Measurements from ENCODE around the gene ZNF14.

DNA sequence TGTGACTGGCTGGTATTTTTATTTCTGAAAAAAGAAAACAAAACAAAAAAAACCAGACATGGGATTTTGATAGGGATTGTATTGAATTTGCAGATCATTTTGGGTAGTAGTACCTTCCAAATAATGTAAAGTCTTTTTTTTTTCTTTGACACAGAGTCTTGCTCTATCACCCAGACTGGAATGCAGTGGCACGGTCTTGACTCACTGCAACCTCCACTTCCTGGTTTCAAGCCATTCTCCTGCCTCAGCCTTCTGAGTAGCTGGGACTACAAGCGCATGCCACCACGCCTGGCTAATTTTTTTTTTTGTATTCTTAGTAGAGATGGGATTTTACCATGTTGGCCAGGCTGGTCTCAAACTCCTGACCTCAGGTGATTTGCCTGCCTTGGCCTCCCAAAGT, 60.1 kb downstream of the ZNF14 start:
- TF ChIP-seq, protein P1, sequence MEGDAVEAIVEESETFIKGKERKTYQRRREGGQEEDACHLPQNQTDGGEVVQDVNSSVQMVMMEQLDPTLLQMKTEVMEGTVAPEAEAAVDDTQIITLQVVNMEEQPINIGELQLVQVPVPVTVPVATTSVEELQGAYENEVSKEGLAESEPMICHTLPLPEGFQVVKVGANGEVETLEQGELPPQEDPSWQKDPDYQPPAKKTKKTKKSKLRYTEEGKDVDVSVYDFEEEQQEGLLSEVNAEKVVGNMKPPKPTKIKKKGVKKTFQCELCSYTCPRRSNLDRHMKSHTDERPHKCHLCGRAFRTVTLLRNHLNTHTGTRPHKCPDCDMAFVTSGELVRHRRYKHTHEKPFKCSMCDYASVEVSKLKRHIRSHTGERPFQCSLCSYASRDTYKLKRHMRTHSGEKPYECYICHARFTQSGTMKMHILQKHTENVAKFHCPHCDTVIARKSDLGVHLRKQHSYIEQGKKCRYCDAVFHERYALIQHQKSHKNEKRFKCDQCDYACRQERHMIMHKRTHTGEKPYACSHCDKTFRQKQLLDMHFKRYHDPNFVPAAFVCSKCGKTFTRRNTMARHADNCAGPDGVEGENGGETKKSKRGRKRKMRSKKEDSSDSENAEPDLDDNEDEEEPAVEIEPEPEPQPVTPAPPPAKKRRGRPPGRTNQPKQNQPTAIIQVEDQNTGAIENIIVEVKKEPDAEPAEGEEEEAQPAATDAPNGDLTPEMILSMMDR (IDR thresholded peaks at IDR 0.05): no peak
- TF ChIP-seq POLR2A (IDR thresholded peaks at IDR 0.05): no peak
- no peak for TF ChIP-seq POLR2AphosphoS5 (IDR thresholded peaks at IDR 0.05)

Measured in breast epithelium (tissue), 3 donors.